Right renal pelvis (tissue), 4 donors: ENCODE results near the gene KMT2B. TPM values are rescaled to one million over a fixed set of nuclear protein-coding genes. Genes with fewer than 3 reads are reported as not detected.
"Not testable (repeated sequence)": the region's sequence is repeated elsewhere in the genome, so short reads cannot be mapped to it uniquely, and the experiment has no call there.

Experiments used
- DNase-seq, 4 donors: peaks; one replicate each; pipeline ENCODE4 v3.0.0-alpha.2; 2013; ENCODE audit warnings: low read depth in 4 of 4, low spot score in 3 of 4, missing footprints in 1 of 4
- polyA plus RNA-seq, 4 donors: library from polyadenylated mRNA; unstranded; fragments of 120-200 nt; gene quantifications; one replicate each; pipeline ENCODE4 v1.2.1, GENCODE V29; 2013; ENCODE audit not compliant: insufficient read length in 4 of 4

The KMT2B gene
- polyA plus RNA-seq, 4 donors: 28.1 to 36.6 (median 31.8) TPM

- DNase-seq: no peak
Measured at GRCh38 chr19:35755550-35756376, 38.0 kb downstream of the KMT2B start.

- DNase-seq: no peak
Measured at GRCh38 chr19:35756377-35757230, 38.8 kb downstream of the KMT2B start, which contains the start of gene HSPB6. Gene HSPB6 (minus strand): TSS chr19:35757029. CDS start chr19:35757008, 21 bp downstream.

- DNase-seq: no peak
Measured at GRCh38 chr19:35757231-35757748, 39.5 kb downstream of the KMT2B start.

GRCh38 chr19:35757749-35758608 is 40.2 kb downstream of the KMT2B start, which contains the start of gene PROSER3:
Gene PROSER3 (plus strand): TSS chr19:35758176. CDS start chr19:35758216, 40 bp downstream.
- peak; percentile 93 to 99 (median 98) for DNase-seq

GRCh38 chr19:35759697-35760096 is 41.9 kb downstream of the KMT2B start:
- DNase-seq: no peak

GRCh38 chr19:35760711-35761349 is 43.0 kb downstream of the KMT2B start:
- DNase-seq: no peak

- DNase-seq: no peak
Measured at GRCh38 chr19:35764432-35765315, 46.9 kb downstream of the KMT2B start.

GRCh38 chr19:35766571-35767104 is 48.8 kb downstream of the KMT2B start:
- DNase-seq: no peak

GRCh38 chr19:35767288-35768081 is 49.7 kb downstream of the KMT2B start:
- peak in 1 of 4 donors; percentile 46 for DNase-seq

- no peak for DNase-seq
Measured at GRCh38 chr19:35768082-35768421, 50.2 kb downstream of the KMT2B start.

GRCh38 chr19:35772362-35772761 is 54.6 kb downstream of the KMT2B start:
- DNase-seq: not testable (repeated sequence)

- DNase-seq: no peak
Measured at GRCh38 chr19:35773020-35773806, 55.4 kb downstream of the KMT2B start.

GRCh38 chr19:35774274-35775045 is 56.7 kb downstream of the KMT2B start:
- no peak for DNase-seq

- no peak for DNase-seq
Measured at GRCh38 chr19:35775046-35775297, 57.2 kb downstream of the KMT2B start.

- peak; percentile 92 to 98 (median 96) for DNase-seq
Measured at GRCh38 chr19:35775298-35776101, 57.7 kb downstream of the KMT2B start, which contains the start of gene ARHGAP33. Gene ARHGAP33 (plus strand): TSS chr19:35775564. CDS start chr19:35775659, 95 bp downstream.
